T-helper 2 cell treated with Interferon-gamma antibody and Interleukin-4, amounts not matched to agents 100 ng/mL and 5 ng/mL, for 36 hours (primary cell): ENCODE measurements around the gene FAM117A. TPM values are rescaled to one million over a fixed set of nuclear protein-coding genes. Genes with fewer than 3 reads are reported as not detected.

Source experiments
- intact Hi-C: fragments of 100-400 bp; cut with micrococcal nuclease; formaldehyde crosslinking; loops from one replicate; pipeline ENCODE4 v1.15.1; 2023
- total RNA-seq: library from RNA; stranded (reverse); gene quantifications from 2 replicates; pipeline ENCODE4 v1.2.3, GENCODE V29; 2022

FAM117A gene
- total RNA-seq, 1 donor from 2014 or later = 33.1 TPM

- intact Hi-C loops = loop anchor here (1.0 to 10.0 kb wide), 9 partner anchors 31 to 294 kb away; partner anchors contain the start of genes FAM117A, KAT7 and PHB1
Measured at GRCh38 chr17:49708515-49709183, 55.3 kb downstream of the FAM117A start.

- intact Hi-C loops = loop anchor here (1.0 to 10.0 kb wide), 9 partner anchors 31 to 293 kb away; partner anchors contain the start of genes FAM117A, KAT7 and PHB1
Measured at GRCh38 chr17:49707608-49708514, 56.1 kb downstream of the FAM117A start, which contains the start of gene SLC35B1. Gene SLC35B1, minus strand, starts transcription at chr17:49707964. Its CDS starts 131 bp downstream, at chr17:49707833.

GRCh38 chr17:49707246-49707607 is 56.7 kb downstream of the FAM117A start:
- intact Hi-C loops = loop anchor here (5.0 to 10.0 kb wide), 2 partner anchors 145 to 292 kb away; partner anchors contain the start of gene PHB1

DNA sequence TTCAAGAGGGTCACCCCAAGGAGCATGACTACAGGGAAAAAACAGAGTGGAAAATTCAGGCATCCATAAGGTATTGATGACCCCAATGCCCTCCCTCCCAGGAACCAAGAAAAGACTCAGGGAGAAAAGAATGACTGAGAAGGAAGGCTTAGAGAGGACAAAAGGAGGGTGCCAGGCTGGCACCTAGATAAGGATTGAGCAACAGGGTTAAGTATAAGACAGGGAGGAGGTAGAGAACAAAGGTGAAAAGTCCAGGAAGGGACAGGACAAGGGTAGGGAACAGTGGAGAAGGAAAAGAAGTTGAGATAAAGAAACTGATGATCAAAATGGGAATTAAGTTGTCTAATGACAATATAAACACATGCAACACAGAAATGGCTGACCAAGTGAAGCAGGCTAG is 58.7 kb downstream of the FAM117A start:
- intact Hi-C loops = loop anchor here (5.0 to 10.0 kb wide), 2 partner anchors 147 to 290 kb away; partner anchors contain the start of gene PHB1

DNA sequence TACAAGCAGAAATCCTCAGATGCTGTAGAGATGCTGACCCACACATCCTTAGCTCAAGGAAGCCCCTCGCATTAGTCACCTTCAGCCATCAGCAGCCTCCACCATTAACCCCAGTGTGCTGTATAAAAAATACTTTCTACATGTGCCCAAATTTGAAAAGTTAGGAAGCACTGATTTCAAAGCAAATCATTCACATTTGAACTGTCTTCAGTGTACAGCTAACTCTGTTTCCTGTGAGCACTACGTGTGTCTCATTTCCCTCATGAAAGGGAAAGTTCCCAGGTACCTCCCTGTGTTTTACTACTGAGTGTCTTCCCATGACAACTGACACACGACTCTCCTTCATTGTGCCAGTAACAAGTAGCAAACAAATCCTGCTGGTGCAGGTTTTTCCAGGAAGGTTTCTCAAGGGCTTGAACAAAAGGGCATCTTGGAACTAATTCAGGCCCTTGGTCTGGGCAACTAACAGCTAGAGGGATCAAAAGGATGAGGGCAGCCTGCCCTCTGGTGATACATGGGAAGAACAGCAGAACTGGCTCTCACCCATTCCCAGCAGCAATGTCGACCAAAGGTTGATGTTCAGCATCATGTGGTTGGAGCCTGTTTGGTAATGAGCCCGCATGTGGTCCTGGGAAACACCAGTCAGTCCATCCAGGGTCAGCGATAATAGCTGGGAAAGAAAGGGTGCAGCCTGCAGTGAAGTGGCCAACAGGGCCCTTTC is 60.2 kb downstream of the FAM117A start:
- intact Hi-C loops = loop anchor here (10.0 kb wide), 1 partner anchor 289 kb away; the partner anchor contains the start of gene PHB1

DNA sequence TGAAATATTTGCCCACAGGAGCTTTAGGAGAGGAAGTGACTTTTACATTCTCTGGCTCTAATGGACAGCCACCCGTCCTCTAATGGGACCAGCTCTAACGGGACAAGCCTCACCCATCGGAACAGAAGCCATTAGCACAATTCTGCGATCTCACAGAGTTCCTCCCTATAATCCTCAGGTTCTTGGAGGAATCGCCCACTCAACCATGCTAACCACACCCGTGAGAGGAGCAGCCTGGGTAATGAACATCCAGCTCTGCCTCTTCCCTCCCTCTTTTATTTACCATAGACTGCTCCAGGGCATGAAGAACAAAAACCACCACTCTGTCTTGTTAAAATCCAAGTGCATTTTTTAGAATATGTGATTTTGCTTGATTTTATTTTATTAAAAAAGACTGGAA is 63.0 kb downstream of the FAM117A start:
- intact Hi-C loops = loop anchor here (10.0 kb wide), 1 partner anchor 286 kb away; the partner anchor contains the start of gene PHB1

- intact Hi-C loops = loop anchor here (10.0 kb wide), 1 partner anchor 285 kb away; the partner anchor contains the start of gene PHB1
Measured at GRCh38 chr17:49699966-49700575, 63.9 kb downstream of the FAM117A start.

DNA sequence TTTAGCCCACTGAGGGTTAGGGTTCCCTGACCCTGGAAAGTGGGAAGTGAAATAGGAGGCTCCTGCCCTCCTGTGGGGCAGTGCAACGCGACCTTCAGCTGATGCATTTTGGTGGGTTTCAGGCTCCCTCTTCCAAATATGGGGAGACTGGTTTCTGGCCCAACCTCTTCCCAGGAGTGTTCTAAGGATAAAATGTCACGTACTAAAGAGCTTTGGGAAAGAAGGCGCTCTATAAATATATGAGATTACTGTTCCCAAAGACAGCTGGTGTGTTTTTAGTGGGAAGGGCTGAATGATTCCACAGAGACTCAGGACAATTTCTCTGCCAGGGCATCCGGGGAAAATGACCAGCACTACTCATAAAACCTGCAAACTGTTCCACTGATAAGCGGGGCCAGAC is 65.9 kb downstream of the FAM117A start:
- intact Hi-C loops = no loop called here

GRCh38 chr17:49696233-49696761 is 67.6 kb downstream of the FAM117A start:
- intact Hi-C loops = no loop called here

DNA sequence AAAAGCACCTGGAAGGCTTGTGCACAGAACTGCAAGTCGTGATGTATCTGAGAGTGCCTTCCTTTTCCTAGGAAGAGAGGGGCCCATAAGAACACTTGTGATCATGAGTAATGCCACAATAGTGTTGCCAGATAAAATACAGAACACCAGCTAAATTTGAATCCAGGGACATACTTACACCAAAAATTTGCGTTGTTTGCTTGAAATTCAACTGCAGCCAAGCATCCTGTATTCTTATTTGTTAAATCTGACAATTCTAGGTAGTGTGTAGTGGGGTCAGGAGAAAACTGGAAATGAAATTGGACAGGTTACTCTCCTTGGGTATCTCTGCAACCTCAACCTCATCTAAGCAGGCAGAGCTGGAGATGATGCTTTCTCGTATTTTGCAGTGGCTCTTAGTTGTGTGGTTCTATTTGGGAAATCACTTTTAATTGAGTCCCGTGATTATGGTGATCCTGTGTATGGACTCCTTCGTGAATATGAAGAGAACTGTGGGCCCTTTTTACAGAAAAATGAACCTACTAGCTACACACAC is 68.2 kb downstream of the FAM117A start:
- intact Hi-C loops = loop anchor here (1.0 kb wide), 1 partner anchor 125 kb away; no protein-coding TSS in a partner anchor

DNA sequence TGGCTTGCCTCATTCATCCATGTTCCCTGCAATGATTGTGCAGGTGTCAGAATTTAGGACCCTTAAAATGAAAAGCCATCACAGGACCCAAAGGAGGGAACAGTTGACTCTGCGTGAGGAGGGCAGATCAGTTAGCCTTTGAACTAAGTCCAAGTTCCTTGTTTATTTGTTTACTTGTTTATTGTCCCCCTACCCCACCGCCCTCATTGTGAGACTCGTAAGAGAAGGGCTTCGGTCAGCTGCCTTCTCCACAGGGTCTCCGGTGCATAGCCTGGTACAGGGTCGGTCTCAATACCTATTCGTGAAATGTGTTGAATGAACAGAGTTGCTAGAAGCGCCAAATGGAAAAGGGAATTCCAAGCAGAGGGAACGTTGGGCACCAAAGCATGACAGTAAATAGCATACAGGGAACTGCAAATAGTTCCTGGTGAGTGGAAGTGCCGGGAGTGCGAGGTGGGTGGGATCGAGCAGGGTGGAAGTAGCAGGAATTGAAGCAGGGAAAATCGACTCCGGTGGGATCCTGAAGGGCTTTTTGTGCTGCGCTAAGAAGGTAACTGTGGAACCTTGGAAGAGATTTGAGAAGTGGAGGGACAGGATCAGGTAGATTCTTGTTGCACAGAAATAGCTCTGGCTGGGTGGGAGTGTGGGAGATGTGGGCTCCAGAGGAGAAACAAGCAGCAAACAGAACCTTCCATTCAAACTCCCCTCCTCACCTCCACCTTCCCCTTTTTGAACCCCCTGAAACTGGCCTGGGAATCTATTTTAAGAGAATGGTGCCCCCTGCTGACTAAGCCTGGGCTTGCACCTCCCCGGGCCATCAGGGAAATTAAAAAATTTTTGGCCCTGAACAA is 68.9 kb downstream of the FAM117A start:
- intact Hi-C loops = loop anchor here (1.0 kb wide), 1 partner anchor 125 kb away; no protein-coding TSS in a partner anchor

DNA sequence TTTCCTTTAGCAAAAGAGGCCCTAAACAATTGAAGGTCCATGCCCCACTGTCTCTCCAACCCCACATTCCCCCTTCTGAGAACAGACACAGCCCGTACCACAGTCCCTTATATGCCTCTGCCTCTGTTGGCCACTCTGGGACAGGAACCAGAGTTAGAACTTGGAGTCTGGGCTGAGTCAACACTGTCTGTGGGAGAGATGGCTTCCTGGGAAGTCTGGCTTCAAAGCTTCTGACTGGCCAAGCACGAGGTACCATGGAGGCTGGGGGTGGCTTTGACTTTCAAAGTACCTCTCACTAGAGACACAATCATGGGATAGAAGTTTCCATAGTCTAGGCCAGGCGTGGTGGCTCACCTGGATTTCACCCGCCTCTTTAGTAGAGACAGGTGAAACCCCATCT is 71.2 kb downstream of the FAM117A start:
- intact Hi-C loops = no loop called here

DNA sequence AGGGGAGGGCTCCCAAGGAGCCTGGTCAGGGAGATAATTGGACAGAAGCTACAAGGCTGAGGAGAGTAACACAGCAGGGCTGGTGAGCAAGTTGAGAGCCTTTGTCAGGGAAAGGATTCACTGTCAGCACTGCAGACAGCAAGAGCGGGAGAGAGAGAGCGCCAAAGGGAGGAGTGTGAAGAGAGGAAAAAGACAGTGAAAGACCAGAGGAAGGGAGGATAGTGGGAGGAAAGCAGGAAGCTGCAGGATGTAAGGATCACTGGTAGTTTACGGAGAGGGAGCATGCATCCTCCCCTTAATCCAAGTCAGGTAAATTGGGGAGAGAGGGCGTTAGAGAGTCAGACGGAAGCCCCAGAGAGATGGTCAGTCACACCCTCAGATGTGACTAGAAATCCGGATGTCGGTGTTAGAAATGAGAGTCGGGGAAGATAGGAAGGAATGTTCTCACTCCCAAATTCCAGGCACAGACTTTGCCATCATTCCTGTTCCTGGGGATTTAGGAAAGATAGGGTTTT is 72.2 kb downstream of the FAM117A start:
- intact Hi-C loops = no loop called here

DNA sequence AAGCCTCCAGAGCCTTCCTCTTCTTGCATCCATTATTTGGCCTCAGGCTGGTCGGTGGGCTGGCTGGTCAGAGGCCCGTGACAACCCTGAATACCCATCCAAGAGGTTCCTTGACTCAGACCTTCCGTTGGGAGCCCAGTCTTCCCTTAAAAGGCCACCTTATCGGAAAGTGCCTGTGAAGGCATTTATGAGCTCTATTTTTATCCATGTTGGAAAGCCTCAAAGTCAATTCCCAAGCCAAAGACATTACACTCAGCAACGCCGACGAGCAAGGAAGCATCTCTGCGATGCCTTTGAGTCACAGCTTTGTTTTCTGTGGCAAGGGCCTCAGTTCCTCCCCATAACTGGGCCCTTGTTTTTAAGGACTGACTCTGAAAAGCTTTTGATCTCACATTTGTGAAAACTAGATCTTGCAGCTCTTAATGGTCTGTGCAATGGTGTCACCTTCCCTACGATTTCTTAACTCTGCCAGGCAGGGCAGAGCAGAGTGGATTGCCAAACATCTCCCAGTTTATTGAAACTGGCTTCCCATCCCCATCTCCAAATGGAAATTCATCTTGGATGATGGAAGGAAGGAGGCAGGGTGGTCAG is 72.8 kb downstream of the FAM117A start:
- intact Hi-C loops = no loop called here

DNA sequence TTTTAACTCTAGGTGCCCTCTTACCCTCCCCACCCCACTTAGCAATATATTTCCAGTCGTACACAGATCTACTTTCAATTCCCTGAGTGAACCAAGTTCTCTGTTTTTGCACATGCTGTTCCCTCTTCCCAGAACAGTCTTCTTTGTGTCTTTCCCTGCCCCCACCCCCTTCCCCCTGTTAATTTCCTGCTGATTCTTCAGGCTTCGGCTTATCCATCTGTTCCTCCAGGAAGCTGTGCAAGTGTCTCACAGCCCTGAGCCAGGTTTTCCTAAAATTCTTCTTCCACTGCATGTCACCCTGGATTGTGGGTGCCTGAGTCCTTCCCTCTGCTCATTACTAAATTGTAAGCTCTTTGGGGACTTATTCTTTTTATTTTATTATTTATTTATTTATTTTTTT is 73.7 kb downstream of the FAM117A start:
- intact Hi-C loops = no loop called here

GRCh38 chr17:49688848-49689247 is 75.1 kb downstream of the FAM117A start:
- intact Hi-C loops = loop anchor here (1.0 kb wide), 1 partner anchor 11 kb away; the partner anchor contains the start of gene SPOP

GRCh38 chr17:49687878-49688491 is 75.9 kb downstream of the FAM117A start:
- intact Hi-C loops = loop anchor here (1.0 kb wide), 1 partner anchor 10 kb away; the partner anchor contains the start of gene SPOP
